HepG2 (cell line): ENCODE data around the gene ACSL5. TPM values are rescaled to one million over a fixed set of nuclear protein-coding genes. Genes with fewer than 3 reads are reported as not detected.

Source experiments
- BRD4 ChIP-seq: sonication (generic); formaldehyde crosslinking; IDR thresholded peaks from 2 replicates; pipeline ENCODE4 v1.4.0; 2020; ENCODE audit warnings: missing genetic modification reagents
- CBFB ChIP-seq: sonication (generic); formaldehyde crosslinking; IDR thresholded peaks from 2 replicates; pipeline ENCODE4 v1.4.0; 2020; ENCODE audit warnings: missing genetic modification reagents
- ETV6 ChIP-seq: sonication (generic); formaldehyde crosslinking; conservative IDR thresholded peaks from 2 replicates; pipeline ENCODE4 v1.4.0; 2020; ENCODE audit warnings: missing genetic modification reagents
- HIVEP1 ChIP-seq: sonication (generic); formaldehyde crosslinking; IDR thresholded peaks from 2 replicates; pipeline ENCODE4 v1.4.0; 2020; ENCODE audit warnings: mild to moderate bottlenecking, missing genetic modification reagents
- HMG20A ChIP-seq: IDR thresholded peaks from 2 replicates; pipeline ENCODE4 v1.6.1; 2016; ENCODE audit warnings: borderline replicate concordance
- MTF2 ChIP-seq: sonication (generic); formaldehyde crosslinking; IDR thresholded peaks from 2 replicates; pipeline ENCODE4 v1.5.0; 2020; ENCODE audit warnings: missing genetic modification reagents, borderline replicate concordance
- NFKBIZ ChIP-seq: IDR thresholded peaks from 2 replicates; pipeline ENCODE4 v1.6.1; 2018; ENCODE audit warnings: missing genetic modification reagents, missing compliant biosample characterization
- PTBP1 ChIP-seq: fragments of 200-400 bp; formaldehyde crosslinking; IDR thresholded peaks from 2 replicates; pipeline ENCODE4 v1.6.1; 2018; ENCODE audit warnings: low read length, low read depth; ENCODE audit not compliant: poor library complexity, severe bottlenecking
- SMARCC2 ChIP-seq: fragments of 450-650 bp; IDR thresholded peaks from 2 replicates; pipeline ENCODE4 v1.6.1; 2017; ENCODE audit warnings: antibody characterized with exemption, mild to moderate bottlenecking
- SSRP1 ChIP-seq: IDR thresholded peaks from 2 replicates; pipeline ENCODE4 v1.6.1; 2016; ENCODE audit warnings: control low read depth
- ZNF136 ChIP-seq: sonication (generic); formaldehyde crosslinking; IDR thresholded peaks from 2 replicates; pipeline ENCODE4 v1.8.1; 2022; ENCODE audit warnings: low read depth, mild to moderate bottlenecking, moderate library complexity, missing genetic modification reagents
- ZNF33A ChIP-seq: sonication (generic); formaldehyde crosslinking; IDR thresholded peaks from 2 replicates; pipeline ENCODE4 v1.5.1; 2020; ENCODE audit warnings: missing genetic modification reagents, mild to moderate bottlenecking, moderate library complexity, borderline replicate concordance
- ZNF737 ChIP-seq: sonication (generic); formaldehyde crosslinking; IDR thresholded peaks from 2 replicates; pipeline ENCODE4 v1.5.0; 2020; ENCODE audit warnings: missing genetic modification reagents, mild to moderate bottlenecking, borderline replicate concordance
- ZNF883 ChIP-seq: sonication (generic); formaldehyde crosslinking; IDR thresholded peaks from 2 replicates; pipeline ENCODE4 v1.5.1; 2020; ENCODE audit warnings: mild to moderate bottlenecking, missing genetic modification reagents; ENCODE audit errors: not compliant biosample characterization
- polyA plus RNA-seq, 8 experiments: library from polyadenylated mRNA; depleted of rRNA in 3 of 8; stranded (reverse) in 7 of 8; unstranded in 1 of 8; fragments of >200 nt; fragmentation: Illumina TruSeq in 4 of 8; extraction: Trizol in 4 of 8; gene quantifications; 2 replicates each; pipeline versions ENCODE4 v1.2.1 to v1.2.3, GENCODE V29; 2011 to 2016; ENCODE audit warnings: low read depth in 4 of 8, missing spikeins in 1 of 8, mixed read lengths in 1 of 8; ENCODE audit not compliant: insufficient read depth in 1 of 8
- total RNA-seq, 5 experiments: library from RNA; depleted of rRNA; stranded (reverse); fragments of >200 nt; fragmentation: Illumina TruSeq; extraction: Trizol; gene quantifications; 2 replicates each; pipeline ENCODE4 v1.2.3, GENCODE V29; 2016; ENCODE audit warnings: low read depth in 1 of 5
- TF ChIP-seq, protein P1 (sequence below): sonication (generic); formaldehyde crosslinking; IDR thresholded peaks from 2 replicates; pipeline ENCODE4 v1.4.0; 2020; ENCODE audit warnings: missing genetic modification reagents
- TF ChIP-seq, protein P2 (sequence below): sonication (generic); formaldehyde crosslinking; IDR thresholded peaks from 2 replicates; pipeline ENCODE4 v1.4.0; 2020; ENCODE audit warnings: mild to moderate bottlenecking, missing genetic modification reagents
- TF ChIP-seq, protein P3 (sequence below): sonication (generic); formaldehyde crosslinking; IDR thresholded peaks from 2 replicates; pipeline ENCODE4 v1.5.0; 2020; ENCODE audit warnings: mild to moderate bottlenecking, missing genetic modification reagents, borderline replicate concordance
- TF ChIP-seq, protein P4 (sequence below): sonication (generic); formaldehyde crosslinking; IDR thresholded peaks from 2 replicates; pipeline ENCODE4 v1.5.0; 2020; ENCODE audit warnings: mild to moderate bottlenecking, missing genetic modification reagents, moderate library complexity
- TF ChIP-seq, protein P5 (sequence below): sonication (generic); formaldehyde crosslinking; conservative IDR thresholded peaks from 2 replicates; pipeline ENCODE4 v1.4.0; 2020; ENCODE audit warnings: missing genetic modification reagents

The ACSL5 gene
- total and polyA plus RNA-seq, 2 of the 13 experiments (the other 11 are each of a cell fraction or from before 2014, with no cell fraction given): 56.4 to 82.5 TPM

DNA sequence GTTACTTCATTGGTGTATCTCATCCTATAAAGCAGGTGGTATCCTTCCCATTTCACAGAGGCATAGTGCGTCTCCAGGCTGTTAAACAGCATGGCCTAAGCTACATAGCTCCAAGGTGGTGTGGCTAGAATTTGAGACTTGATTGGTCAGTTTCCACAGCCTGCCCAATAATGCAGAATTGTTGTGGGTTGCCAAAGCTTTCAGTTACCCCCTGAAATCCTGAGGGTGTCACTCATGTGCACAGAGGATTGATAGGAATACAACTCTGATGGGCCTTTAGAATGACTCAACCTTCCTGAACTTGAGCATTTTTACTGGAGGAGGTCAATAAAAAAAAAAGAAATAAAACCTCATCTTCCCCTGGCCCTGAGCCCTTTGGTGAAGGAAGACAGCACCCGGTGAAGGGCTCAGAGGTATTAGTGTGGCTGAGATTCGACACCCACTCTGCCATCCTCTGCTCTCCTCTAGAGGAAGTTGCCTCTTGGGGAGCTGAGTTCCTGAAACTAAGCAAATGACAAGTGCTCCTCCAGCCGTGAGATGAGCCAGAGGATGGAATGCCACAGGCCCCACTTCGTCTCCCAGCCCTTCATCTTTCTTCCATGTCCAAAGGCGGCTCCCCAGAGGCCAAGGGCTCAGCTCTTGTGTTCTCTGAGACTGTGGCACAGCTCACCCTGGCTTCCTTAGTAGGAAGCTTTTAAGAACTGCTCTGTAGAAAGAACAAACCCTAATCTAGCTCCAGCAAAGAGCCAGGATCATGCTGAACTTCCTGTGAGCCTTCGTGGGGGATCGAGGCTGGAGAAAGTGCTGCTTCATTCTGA is 1.0 kb downstream of the ACSL5 start (continued):
- TF ChIP-seq, protein P1, sequence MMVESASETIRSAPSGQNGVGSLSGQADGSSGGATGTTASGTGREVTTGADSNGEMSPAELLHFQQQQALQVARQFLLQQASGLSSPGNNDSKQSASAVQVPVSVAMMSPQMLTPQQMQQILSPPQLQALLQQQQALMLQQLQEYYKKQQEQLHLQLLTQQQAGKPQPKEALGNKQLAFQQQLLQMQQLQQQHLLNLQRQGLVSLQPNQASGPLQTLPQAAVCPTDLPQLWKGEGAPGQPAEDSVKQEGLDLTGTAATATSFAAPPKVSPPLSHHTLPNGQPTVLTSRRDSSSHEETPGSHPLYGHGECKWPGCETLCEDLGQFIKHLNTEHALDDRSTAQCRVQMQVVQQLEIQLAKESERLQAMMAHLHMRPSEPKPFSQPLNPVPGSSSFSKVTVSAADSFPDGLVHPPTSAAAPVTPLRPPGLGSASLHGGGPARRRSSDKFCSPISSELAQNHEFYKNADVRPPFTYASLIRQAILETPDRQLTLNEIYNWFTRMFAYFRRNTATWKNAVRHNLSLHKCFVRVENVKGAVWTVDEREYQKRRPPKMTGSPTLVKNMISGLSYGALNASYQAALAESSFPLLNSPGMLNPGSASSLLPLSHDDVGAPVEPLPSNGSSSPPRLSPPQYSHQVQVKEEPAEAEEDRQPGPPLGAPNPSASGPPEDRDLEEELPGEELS: peak; percentile 45; the same call in 1 of the 2 replicates
- TF ChIP-seq MTF2 (CRISPR knock-in tag) (no peak), NFKBIZ (CRISPR knock-in tag) (no peak), CBFB (CRISPR knock-in tag) (no peak), HIVEP1 (CRISPR knock-in tag) (no peak), HMG20A (CRISPR knock-in tag) (no peak), SMARCC2 (no peak), ZNF33A (no peak), SSRP1 (CRISPR knock-in tag) (no peak), ZNF136 (CRISPR knock-in tag) (no peak), ETV6 (no peak), ZNF883 (CRISPR knock-in tag) (no peak), PTBP1 (no peak), BRD4 (CRISPR knock-in tag) (no peak), ZNF737 (CRISPR knock-in tag) (no peak)
- TF ChIP-seq, protein P2, sequence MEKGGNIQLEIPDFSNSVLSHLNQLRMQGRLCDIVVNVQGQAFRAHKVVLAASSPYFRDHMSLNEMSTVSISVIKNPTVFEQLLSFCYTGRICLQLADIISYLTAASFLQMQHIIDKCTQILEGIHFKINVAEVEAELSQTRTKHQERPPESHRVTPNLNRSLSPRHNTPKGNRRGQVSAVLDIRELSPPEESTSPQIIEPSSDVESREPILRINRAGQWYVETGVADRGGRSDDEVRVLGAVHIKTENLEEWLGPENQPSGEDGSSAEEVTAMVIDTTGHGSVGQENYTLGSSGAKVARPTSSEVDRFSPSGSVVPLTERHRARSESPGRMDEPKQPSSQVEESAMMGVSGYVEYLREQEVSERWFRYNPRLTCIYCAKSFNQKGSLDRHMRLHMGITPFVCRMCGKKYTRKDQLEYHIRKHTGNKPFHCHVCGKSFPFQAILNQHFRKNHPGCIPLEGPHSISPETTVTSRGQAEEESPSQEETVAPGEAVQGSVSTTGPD (CRISPR knock-in tag): no peak
- TF ChIP-seq, protein P3, sequence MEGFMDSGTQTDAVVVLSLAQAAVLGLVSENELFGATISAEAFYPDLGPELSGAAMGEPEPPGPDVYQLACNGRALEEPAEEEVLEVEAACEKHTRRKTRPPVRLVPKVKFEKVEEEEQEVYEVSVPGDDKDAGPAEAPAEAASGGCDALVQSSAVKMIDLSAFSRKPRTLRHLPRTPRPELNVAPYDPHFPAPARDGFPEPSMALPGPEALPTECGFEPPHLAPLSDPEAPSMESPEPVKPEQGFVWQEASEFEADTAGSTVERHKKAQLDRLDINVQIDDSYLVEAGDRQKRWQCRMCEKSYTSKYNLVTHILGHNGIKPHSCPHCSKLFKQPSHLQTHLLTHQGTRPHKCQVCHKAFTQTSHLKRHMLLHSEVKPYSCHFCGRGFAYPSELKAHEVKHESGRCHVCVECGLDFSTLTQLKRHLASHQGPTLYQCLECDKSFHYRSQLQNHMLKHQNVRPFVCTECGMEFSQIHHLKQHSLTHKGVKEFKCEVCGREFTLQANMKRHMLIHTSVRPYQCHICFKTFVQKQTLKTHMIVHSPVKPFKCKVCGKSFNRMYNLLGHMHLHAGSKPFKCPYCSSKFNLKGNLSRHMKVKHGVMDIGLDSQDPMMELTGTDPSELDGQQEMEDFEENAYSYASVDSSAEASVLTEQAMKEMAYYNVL (CRISPR knock-in tag): no peak
- TF ChIP-seq, protein P4, sequence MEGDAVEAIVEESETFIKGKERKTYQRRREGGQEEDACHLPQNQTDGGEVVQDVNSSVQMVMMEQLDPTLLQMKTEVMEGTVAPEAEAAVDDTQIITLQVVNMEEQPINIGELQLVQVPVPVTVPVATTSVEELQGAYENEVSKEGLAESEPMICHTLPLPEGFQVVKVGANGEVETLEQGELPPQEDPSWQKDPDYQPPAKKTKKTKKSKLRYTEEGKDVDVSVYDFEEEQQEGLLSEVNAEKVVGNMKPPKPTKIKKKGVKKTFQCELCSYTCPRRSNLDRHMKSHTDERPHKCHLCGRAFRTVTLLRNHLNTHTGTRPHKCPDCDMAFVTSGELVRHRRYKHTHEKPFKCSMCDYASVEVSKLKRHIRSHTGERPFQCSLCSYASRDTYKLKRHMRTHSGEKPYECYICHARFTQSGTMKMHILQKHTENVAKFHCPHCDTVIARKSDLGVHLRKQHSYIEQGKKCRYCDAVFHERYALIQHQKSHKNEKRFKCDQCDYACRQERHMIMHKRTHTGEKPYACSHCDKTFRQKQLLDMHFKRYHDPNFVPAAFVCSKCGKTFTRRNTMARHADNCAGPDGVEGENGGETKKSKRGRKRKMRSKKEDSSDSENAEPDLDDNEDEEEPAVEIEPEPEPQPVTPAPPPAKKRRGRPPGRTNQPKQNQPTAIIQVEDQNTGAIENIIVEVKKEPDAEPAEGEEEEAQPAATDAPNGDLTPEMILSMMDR (CRISPR knock-in tag): peak; percentile 31
- TF ChIP-seq, protein P5, sequence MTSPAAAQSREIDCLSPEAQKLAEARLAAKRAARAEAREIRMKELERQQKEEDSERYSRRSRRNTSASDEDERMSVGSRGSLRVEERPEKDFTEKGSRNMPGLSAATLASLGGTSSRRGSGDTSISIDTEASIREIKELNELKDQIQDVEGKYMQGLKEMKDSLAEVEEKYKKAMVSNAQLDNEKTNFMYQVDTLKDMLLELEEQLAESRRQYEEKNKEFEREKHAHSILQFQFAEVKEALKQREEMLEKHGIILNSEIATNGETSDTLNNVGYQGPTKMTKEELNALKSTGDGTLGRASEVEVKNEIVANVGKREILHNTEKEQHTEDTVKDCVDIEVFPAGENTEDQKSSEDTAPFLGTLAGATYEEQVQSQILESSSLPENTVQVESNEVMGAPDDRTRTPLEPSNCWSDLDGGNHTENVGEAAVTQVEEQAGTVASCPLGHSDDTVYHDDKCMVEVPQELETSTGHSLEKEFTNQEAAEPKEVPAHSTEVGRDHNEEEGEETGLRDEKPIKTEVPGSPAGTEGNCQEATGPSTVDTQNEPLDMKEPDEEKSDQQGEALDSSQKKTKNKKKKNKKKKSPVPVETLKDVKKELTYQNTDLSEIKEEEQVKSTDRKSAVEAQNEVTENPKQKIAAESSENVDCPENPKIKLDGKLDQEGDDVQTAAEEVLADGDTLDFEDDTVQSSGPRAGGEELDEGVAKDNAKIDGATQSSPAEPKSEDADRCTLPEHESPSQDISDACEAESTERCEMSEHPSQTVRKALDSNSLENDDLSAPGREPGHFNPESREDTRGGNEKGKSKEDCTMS: no peak
